GM19397 (cell line): ENCODE measurements around the gene ASAP2.

Experiments
- ATAC-seq: cut with Tn5 transposase; IDR thresholded peaks from one replicate; pipeline ENCODE4 v1.9.1; 2021; ENCODE audit warnings: mild to moderate bottlenecking, moderate library complexity; ENCODE audit not compliant: unreplicated experiment

Gene ASAP2

DNA sequence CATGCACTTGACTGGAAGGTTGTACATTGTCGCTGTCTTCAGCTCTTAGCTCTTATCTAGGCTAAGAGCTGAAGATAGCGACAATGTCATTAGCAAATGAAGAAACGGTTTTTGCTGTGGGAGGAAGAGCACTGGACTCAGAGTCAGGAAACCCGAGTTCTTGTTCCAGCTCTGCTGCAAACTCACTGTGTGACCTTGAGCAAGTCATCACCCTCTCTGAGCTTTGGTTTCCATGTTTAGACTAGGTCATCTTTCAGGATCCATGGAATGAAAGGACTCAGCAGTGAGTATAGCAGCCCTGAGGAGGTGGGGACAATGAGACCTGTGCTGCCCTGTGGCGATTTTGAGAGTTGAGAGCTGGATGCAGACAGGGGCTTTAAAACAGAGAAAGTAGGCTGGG lies 85.3 kb downstream of the ASAP2 start:
- ATAC-seq, result no peak

- no peak for ATAC-seq
Observed at GRCh38 chr2:9292426-9292825, 85.8 kb downstream of the ASAP2 start.

GRCh38 chr2:9294764-9295163 lies 88.2 kb downstream of the ASAP2 start:
- ATAC-seq, result no peak

DNA sequence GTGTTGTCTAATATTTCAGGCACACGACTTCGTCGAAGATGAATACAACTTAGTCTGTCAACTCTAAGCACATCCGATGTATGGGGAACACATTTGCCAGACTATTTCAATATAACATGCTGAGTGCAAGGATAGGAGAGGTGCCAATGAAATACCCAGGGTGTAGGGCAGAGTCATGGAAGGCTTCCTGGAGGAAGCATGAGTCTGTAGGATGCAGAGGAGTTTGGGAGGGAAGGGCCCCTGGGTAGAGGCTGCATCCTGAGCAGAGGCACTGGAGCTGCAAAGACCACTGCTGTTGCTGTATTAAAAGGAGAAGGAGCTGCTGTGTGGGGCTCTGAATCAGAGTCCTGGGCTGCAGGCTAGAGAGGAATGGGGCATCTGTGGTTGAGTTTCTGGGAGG lies 89.9 kb downstream of the ASAP2 start:
- no peak for ATAC-seq

- ATAC-seq, result no peak
Observed at GRCh38 chr2:9297156-9297555, 90.5 kb downstream of the ASAP2 start.

- ATAC-seq, result no peak
Observed at GRCh38 chr2:9297807-9298206, 91.2 kb downstream of the ASAP2 start.

DNA sequence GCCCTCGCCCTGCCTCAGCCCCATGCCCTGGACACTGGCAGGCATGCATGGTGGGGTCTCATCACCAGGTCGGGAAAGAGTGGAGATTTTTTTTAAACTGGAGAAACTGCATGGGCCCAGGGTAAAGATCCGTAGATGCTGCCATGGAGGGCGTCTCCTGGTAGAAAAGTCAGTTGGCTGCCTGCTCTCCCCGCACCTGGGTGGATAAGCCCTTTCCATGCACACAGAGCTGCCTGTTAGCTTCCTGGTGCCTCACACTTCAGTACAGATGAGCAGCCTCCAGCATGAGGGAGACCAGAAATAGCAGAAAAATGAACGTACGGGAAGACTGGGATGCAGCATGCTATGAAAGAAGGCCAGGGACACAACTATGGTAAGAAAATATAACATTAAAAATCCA lies 92.0 kb downstream of the ASAP2 start:
- no peak for ATAC-seq

DNA sequence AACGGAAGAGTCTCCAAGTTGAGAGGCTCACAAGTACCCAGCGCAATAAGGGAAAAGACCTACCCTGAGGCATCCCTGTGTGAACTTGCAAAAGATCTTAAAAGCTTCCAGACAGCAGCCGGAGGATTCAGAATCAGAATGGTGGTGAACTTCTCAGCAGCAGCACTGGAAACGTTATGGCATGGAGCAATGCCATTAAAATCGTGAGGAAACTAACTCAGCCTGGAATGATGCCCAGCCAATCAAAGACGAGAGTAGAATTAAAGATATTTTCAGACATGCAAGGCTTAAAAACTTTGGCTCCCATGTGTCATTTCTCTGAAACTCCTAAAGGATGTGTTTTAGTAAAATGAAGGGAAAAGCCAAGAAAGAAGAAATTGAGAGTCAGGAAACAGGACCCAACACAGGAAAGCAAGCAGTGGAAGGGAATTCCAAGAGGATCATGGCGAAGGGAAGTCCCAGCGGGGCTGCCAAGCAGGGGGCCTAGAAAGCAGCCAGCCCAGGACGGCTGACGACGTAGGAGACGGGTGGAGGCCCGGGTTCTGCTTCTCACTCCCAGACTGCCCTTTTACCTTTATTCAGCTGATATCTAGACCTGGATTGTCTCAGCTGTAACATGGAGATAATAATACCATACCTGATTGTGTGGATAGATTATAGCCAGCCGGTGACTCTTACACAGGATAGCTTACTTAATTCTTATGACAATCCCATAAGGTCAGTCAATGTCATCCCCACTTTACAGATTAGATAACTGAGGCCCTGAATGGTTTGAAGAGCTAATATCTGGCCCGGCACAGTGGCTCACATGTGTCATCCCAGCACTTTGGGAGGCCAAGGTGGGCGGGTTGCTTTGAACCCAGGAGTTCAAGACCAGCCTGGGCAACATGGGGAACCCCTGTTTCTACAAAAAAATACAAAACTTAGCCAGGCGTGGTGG lies 92.8 kb downstream of the ASAP2 start:
- ATAC-seq, result no peak

DNA sequence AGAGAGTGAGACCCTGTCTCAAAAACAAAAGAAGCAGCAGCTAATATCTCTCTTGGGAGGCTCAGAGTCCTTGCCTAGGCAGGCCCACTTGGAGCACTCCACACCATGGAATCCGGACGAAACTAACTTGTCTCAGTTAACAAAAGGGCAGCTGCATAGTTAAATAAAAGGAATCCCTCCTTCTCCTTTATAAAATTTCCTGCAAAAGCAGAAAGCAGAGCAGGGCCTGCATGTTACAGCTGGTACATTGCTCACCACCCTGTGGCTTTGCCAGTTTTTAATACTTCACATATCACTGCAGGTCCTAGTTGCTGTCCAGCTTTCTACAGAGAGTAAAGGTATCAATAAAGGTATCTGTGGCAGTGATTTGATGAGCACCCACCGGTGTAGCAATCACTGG lies 93.6 kb downstream of the ASAP2 start:
- no peak for ATAC-seq

- ATAC-seq, result no peak
Observed at GRCh38 chr2:9300829-9301453, 94.3 kb downstream of the ASAP2 start.

GRCh38 chr2:9302755-9303154 lies 96.1 kb downstream of the ASAP2 start:
- ATAC-seq, result no peak

- no peak for ATAC-seq
Observed at GRCh38 chr2:9303528-9304225, 97.1 kb downstream of the ASAP2 start.

DNA sequence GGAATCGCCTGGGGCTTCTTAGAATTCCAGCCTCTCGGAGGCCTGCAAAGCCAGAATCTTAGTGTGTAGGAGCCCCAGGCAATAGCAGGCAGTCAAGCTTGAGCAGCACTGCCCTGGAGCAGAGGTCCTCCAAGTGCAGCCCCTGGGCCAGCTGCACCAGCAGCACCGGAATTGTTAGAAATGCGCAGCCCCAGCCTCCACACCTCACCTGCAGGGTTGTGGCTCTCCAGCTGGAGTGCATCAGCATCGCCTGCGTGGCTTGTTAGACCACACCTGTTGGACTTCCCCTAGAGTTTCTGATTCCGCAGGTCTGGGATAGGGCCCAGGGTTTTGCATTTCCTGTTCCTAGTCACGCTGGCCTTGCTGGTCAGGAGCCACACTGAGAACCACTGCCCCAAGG lies 100.3 kb downstream of the ASAP2 start:
- ATAC-seq, result no peak

DNA sequence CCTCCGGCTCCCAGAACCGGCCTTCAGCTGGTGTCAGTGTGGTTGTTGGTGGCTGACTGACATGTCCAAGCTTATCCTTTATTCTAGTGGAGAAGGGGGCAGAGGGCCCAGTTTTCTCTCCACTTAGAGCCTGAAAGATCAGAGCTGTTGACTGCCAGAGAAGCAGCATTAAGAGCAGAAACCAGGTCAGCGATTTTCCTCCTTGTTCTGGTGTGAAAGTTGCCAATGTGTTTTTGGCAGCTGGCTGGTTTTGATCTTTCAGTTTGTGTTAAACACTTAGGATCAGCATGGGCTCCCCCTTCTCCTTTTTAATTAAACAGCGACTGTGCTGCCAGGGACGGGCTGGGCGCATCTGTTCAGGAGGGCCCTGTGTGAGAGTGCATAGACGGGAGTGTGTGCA lies 100.9 kb downstream of the ASAP2 start:
- ATAC-seq, result no peak

GRCh38 chr2:9308186-9308955 lies 101.8 kb downstream of the ASAP2 start:
- ATAC-seq, result no peak

DNA sequence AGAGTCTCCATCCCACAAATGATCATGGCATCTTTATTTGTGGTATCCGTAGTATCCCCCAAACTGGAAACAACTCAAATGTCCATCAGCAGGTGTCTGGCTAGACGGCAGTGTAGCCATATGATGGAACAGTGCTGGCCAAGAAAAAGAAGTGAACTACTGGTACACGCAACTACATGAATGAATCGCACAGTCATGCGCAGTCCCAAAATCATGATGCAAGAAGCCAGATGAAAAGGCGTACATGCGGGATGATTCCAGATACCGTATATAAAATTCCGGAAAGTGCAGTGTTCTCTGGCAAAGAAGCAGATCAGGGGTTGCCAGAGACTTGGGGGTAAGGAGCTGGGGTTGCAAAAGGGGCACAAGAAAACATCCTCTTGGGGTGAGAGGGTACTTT lies 102.5 kb downstream of the ASAP2 start:
- no peak for ATAC-seq

DNA sequence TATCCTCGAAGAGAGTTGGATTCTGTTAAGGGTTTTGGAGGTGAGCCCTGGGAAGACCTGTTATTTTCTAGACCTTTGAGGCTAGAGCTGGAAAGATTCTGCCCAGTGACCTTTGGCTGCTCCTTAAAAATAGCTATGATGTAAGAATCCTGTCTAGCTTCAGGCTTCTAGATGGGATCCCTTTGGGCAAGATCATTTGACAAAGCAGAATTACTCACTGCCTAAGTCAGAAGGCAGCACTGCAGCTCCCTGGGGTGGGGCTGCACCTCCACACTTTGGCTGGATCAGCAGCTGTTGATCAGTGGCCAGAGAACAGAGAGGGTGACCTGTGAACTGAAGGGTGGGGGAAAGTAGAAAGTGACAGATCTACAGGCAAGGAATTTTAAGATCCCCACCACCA lies 103.8 kb downstream of the ASAP2 start:
- no peak for ATAC-seq

DNA sequence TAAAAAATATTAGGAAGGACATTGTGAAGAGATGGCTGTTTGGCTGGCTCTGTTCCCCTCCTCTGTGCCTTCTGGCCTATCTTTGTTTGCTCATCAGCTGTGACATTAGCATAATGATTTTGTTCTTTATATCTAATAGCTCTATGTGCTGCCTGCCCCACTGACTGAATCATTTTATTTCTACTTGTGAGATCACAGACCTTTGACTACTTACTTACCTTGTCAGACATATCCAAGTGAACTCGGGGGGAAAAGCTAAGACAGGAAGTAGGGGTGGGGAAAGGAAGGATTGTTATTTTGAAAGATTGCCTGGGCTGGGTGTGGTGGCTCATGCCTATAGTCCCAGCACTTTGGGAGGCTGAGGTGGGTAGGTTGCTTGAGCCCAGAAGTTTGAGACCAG lies 104.2 kb downstream of the ASAP2 start:
- no peak for ATAC-seq

DNA sequence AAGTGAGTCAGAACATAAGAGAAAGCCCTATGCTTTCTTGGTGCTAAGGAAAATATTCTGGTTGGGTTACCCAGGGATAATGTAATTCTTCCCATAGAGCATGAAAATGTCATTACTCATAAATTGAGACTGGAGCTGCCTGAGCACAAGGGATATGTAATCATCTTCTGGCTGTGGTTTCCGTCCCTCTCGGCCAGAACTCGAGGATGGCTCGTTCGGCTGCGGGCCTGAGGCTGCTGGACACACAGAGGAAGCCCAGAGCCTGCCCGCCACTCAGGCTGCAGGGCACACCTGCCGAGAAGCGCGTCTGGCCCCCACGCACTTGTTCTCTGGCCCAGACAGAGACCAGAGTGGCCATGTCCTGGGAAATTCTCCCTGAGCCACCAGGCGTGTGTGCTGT lies 104.9 kb downstream of the ASAP2 start:
- ATAC-seq, result no peak

DNA sequence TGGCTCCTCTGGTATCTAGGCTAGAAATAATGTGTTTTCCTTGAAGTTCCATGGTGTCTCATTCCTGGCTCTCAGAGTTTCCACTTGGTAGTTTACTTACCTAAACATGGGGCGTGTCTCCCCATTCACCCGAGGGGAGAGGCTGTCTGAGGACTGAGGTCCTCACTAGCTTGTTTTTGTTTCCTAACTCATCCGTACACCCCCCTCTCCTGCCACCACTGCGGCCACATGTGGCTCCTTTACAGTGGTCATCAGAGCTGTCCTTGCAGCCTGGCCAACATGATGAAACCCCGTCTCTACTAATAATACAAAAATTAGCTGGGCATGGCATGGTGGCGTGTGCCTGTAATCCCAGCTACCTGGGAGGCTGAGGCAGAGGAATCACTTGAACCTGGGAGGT lies 106.0 kb downstream of the ASAP2 start:
- no peak for ATAC-seq

- ATAC-seq, result no peak
Observed at GRCh38 chr2:9313443-9313842, 106.8 kb downstream of the ASAP2 start.
